ENCODE results near the gene SPATA33. TPM values are rescaled to one million over a fixed set of nuclear protein-coding genes. Genes with fewer than 3 reads are reported as not detected.

SPATA33 gene
- total RNA-seq, 4 donors from 2014 or later = 1.7 to 5.3 (median 3.2) TPM

DNA sequence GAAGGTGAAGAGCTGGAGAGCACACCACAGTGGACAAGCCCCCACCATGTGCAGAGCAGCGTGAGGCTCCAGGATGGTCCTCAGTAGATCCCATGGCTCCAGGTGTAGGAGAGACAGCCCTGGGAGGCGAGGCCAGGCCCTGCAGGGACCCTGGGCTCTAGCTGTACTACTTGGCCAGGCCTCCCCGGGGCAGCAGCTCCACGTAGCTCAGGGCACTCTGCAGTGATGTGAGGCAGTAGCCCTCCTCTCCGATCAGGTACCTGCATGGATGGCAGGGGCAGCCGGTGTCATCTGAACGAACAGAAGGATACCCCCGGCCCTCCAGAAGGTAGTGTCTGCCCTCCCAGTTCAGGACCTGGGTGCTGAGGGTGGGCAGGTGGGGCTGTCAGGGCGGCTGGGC lies 50.1 kb downstream of the SPATA33 start:
- H3K27me3 ChIP-seq = peaks cover 23% of the 10 kb centered on the region
- H3K4me1 ChIP-seq = peaks cover 0 to 24% (median 5%) of the 10 kb centered on the region in 3 donors
- TF ChIP-seq EP300 (IDR thresholded peaks at IDR 0.05) = no peak
- no peak for TF ChIP-seq POLR2A (IDR thresholded peaks at IDR 0.05)
- TF ChIP-seq, protein P1, sequence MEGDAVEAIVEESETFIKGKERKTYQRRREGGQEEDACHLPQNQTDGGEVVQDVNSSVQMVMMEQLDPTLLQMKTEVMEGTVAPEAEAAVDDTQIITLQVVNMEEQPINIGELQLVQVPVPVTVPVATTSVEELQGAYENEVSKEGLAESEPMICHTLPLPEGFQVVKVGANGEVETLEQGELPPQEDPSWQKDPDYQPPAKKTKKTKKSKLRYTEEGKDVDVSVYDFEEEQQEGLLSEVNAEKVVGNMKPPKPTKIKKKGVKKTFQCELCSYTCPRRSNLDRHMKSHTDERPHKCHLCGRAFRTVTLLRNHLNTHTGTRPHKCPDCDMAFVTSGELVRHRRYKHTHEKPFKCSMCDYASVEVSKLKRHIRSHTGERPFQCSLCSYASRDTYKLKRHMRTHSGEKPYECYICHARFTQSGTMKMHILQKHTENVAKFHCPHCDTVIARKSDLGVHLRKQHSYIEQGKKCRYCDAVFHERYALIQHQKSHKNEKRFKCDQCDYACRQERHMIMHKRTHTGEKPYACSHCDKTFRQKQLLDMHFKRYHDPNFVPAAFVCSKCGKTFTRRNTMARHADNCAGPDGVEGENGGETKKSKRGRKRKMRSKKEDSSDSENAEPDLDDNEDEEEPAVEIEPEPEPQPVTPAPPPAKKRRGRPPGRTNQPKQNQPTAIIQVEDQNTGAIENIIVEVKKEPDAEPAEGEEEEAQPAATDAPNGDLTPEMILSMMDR (IDR thresholded peaks at IDR 0.05) = no peak
- TF ChIP-seq POLR2AphosphoS5 (IDR thresholded peaks at IDR 0.05) = no peak
- H3K9me3 ChIP-seq = no peaks in the 10 kb centered on the region
- no peak overlapping the region for H3K27ac ChIP-seq
- no peak for ATAC-seq
- no CpG with 5 or more reads among the region's 9 CpGs for WGBS, 2 donors (ENCODE audit: low coverage in 1 of 2)
- no peak overlapping the region for H3K4me3 ChIP-seq
- peaks cover 0 to 8% of the 10 kb centered on the region in 2 donors for H3K36me3 ChIP-seq

GRCh38 chr16:89708481-89708931 lies 50.9 kb downstream of the SPATA33 start:
- Histone ChIP-seq H3K4me1 (peaks cover 0 to 24% (median 5%) of the 10 kb centered on the region in 3 donors), H3K36me3 (peaks cover 0 to 8% of the 10 kb centered on the region in 2 donors), H3K27ac (no peak overlapping the region), H3K4me3 (no peak overlapping the region), H3K9me3 (no peaks in the 10 kb centered on the region), H3K27me3 (peaks cover 18% of the 10 kb centered on the region)
- 80% methylated on average over 1 of the region's 19 CpGs; no CpG with 5 or more reads in 1 of the 2 donors for WGBS, 2 donors (ENCODE audit: low coverage in 1 of 2)
- no peak for ATAC-seq
- no peak for TF ChIP-seq POLR2A (IDR thresholded peaks at IDR 0.05)

DNA sequence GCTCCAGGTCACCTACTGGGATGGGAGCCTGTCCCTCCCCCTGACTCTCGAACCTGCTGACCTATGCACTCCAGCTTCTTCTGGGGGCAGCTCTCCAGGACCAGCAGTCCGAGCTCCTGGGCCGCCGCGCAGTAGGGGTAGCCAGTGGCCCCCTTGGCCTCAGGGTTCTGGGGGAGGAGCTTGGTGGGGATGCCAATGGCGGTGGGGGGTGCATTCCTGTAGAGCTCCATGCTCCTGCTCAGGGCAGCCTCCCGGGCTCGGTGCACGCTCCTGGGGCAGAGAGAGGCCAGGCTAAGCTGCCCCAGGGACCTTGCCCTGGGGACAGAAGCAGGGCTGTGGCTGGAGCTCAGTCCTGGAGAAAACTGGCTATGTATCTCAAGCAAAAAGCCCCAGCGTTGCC lies 51.5 kb downstream of the SPATA33 start:
- Histone ChIP-seq H3K27me3 (peaks cover 15% of the 10 kb centered on the region), H3K27ac (no peak overlapping the region), H3K4me1 (peaks cover 0 to 24% (median 5%) of the 10 kb centered on the region in 3 donors), H3K36me3 (peaks cover 0 to 8% of the 10 kb centered on the region in 2 donors), H3K9me3 (no peaks in the 10 kb centered on the region), H3K4me3 (no peak overlapping the region)
- ATAC-seq = no peak
- TF ChIP-seq POLR2AphosphoS5 (IDR thresholded peaks at IDR 0.05) (no peak), EP300 (IDR thresholded peaks at IDR 0.05) (no peak), POLR2A (IDR thresholded peaks at IDR 0.05) (no peak)
- TF ChIP-seq, protein P1 (IDR thresholded peaks at IDR 0.05) = no peak
- no CpG with 5 or more reads among the region's 10 CpGs for WGBS, 2 donors (ENCODE audit: low coverage in 1 of 2)

- H3K27me3 ChIP-seq = peaks cover 9% of the 10 kb centered on the region
- whole genome bisulfite sequencing, 2 donors (ENCODE audit: low coverage in 1 of 2) = 76% methylated on average over 2 of the region's 19 CpGs; no CpG with 5 or more reads in 1 of the 2 donors
- H3K36me3 ChIP-seq = peaks cover 0 to 8% of the 10 kb centered on the region in 2 donors
- no peak for ATAC-seq
- no peak overlapping the region for H3K4me3 ChIP-seq
- no peak overlapping the region for H3K27ac ChIP-seq
- H3K9me3 ChIP-seq = no peaks in the 10 kb centered on the region
- TF ChIP-seq POLR2AphosphoS5 (IDR thresholded peaks at IDR 0.05) (no peak), EP300 (IDR thresholded peaks at IDR 0.05) (no peak), POLR2A (IDR thresholded peaks at IDR 0.05) (no peak)
- TF ChIP-seq, protein P1 (IDR thresholded peaks at IDR 0.05) = no peak
- peaks cover 0 to 24% (median 5%) of the 10 kb centered on the region in 3 donors for H3K4me1 ChIP-seq
These were observed 52.2 kb downstream of the SPATA33 start for GRCh38 chr16:89709716-89710432.

DNA sequence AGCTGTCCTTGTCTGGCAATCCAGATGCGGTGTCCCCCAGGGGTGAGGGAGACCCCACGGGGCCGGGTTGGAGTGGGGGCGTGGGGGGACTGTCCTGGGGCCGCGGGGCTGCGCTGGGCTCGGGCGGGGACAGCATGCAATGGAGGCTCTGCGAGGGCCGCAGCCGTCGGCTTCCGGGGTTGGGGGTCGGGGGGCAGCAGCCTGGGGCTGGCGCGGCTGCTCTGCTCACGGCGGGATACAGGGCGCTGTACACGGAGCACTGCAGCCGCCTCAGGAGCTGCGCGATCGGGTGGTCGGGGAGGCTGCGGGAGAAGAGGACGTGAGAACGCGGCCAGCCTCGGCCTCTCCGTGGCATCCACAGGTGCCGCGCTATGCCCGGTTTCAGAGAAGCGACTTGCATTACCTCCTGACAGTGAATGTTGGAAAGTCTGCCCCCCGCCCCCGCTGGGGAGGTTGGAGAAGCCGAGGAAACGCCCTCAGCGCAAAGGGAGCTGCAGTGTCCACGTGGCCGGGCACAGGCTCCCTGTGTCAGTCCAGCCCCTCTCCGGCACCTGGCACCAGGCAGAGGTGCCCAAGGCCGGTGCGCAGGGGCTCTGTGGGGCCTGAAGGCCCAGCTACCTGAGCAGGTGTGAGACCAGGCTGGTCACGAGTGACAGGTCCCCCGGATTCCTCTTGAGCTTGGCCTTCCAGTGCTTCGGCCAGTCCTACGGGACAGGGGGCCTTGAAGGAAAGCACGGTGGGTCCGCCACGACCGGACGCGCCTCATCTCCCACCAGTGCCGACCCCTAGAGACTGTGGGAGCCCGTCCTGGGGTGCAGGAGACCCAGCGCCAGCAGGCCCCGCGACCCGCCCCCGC lies 53.3 kb downstream of the SPATA33 start:
- Histone ChIP-seq H3K27me3 (peaks cover 9% of the 10 kb centered on the region), H3K9me3 (no peaks in the 10 kb centered on the region), H3K4me1 (peaks cover 0 to 18% (median 5%) of the 10 kb centered on the region in 3 donors), H3K27ac (no peak overlapping the region), H3K36me3 (peaks cover 0 to 14% of the 10 kb centered on the region in 2 donors), H3K4me3 (no peak overlapping the region)
- ATAC-seq = no peak
- TF ChIP-seq POLR2AphosphoS5 (IDR thresholded peaks at IDR 0.05) = no peak
- no CpG with 5 or more reads among the region's 63 CpGs for WGBS, 2 donors (ENCODE audit: low coverage in 1 of 2)

Measured in gastroesophageal sphincter (tissue), 4 donors.